Left forelimb (tissue), 1 donor: ENCODE measurements around the gene SLCO4C1.

ENCODE experiments used
- DNase-seq: peaks from one replicate; pipeline ENCODE4 v3.0.0-alpha.2; 2018; ENCODE audit warnings: low spot score

The SLCO4C1 gene

DNA sequence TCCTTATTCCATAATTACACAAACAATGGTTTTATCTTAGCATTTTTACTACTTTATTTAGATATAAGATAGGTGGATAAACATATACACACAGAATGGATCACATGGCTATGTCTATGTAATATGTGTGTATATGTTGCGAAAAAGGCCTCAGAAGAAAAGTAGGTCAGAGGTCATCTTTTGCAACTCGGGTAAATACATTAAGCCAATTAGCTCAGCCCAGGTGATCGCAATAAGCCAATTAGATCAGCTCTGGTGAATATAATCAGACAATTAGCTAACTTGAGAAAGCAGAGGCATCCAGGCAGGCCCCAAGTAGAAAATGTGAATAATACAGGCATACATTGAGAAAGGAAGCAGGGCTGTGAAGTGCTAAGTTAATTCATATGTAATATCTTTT is 24.3 kb downstream of the SLCO4C1 start:
- no peak for DNase-seq

DNA sequence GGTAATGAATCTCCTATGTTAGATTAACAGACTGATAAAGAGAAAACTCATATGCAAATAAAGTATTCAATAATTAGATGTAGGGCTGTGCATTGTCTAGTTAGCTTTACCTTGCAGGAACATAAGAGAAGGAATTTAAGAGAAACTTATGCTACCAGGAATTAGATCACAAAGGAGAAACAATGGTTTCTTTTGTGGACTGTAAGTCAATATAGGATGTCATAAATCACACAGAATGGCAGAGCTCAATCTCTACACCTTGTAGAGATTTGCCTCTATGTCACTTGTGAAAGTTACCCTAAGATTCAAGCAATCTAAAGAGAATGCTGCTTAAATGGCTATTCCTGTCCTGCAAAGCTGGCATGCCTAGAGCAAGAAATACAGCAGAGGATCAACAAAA is 26.0 kb downstream of the SLCO4C1 start:
- DNase-seq: no peak

DNA sequence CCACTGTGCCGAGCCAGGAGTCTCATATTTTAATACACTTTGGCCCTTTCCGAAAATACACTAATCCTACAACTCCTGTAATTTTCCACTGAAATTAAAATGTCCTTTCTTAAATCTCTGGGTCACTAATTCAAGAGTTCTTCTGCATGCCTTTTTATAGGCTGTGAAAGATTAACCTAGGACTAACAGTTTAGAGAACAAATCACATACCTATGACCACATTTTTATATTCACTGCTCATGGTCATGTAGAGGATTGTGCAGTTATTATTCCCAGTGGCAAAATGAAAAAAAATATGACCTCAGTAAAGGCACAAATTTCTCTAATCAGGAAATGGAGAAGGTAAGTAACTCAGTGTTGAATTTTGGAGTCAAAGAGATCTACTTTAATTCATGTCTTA is 33.4 kb downstream of the SLCO4C1 start:
- DNase-seq: no peak

DNA sequence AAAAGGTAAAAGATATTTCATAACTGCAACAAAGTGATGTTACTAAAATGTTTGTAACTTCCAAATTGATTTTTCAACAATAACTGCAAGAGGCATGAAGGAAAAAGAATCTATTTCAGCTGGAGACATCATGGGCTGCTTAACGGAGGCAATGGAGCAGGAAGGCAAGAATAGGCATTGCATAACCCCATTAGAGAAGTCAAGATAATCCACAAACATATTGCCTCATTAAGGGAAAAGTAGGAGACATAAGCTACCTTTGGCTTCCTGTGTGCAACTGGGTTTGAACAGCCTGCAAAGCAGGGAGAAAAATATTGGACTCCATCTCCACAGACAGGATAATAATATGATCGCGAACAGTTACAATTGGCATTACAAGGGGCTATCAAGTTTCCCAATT is 46.7 kb downstream of the SLCO4C1 start:
- DNase-seq: no peak

DNA sequence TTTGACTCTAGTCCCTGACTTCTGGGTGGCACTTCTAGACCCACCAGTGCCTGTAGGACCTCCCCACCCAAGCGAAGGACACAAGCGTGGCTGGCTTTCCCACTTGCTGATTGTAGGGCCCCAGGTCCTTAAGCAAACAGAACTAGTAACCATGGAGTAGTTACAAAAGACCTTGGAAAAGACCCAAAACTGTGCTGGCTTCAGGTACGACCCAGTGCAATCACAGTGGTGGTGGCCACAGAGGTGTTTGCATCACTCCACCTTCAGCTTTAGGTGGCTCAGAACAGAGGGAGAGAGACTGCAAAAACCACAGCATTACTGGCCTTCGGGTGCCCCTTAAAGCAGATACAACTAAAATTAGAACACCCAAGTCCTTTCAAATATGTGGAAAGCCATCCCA is 52.9 kb downstream of the SLCO4C1 start:
- DNase-seq: no peak

DNA sequence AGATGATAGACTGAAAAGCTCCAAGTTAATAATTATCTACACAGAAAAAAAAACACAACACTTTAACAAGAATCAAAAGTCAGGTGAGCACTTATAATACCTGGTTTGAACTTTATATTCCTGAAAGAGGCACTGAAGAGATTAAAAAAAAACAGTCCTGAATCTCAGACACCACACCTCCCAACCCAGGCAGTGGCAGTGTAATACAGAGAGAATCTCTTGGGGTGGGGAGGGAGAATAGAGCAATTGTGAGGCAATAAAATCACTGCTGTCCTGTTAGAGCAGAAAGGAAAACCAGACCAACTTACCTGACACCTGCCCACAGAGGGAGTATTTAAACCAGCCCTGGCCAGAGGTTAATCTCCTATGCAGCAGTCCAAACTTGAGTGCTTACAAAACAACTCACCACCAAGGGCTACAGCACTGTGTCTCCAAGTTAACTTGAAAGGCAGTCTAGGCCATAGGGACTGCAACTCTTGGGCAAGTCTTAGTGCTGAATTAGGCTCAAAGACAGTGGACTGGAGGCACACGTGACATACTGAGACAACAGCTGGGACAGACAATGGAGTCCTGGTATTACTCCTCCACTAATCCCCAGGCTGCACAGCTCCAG is 54.2 kb downstream of the SLCO4C1 start:
- no peak for DNase-seq

DNA sequence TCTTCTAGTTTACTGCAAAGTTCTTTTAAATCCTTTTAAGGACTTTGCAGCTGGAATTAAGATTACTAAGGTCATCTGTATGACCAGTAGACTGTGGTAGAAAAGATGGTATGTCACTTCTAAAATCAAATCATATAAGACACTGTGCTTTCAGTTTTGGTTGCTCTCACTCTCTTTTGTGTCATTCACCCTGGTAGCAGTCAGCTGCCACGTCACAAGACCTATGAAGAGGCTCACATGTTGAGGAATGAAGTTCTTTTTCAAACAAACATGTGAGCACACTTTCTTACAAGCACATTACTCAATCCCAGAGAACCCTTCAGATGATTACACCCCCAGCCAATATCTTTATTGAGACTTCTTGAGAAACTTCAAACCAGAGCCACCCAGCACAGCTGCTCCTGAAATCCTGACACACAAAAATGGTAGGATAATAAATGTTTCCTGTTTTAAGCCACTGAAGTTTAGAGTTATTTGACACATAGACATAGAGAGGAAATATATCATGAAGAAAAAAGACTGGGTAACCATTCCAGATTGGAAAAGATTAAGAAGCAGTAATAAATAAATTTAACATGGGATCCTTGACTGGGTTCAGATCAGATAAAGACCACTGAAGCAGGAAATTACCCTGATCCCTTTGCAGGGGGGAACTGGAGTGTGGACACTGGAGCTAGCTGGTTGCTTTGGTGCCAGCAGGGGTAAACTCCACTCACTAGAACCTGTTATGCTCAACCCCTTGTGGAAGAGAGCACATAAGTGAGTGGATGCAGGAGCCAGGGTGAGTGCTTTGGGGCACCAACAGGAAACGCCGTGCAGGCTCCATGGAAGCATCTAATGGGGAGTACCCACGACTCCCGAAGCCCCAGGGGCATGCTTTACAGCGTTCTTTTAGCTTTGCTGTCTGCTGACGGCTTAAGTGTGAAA is 64.1 kb downstream of the SLCO4C1 start:
- no peak for DNase-seq

DNA sequence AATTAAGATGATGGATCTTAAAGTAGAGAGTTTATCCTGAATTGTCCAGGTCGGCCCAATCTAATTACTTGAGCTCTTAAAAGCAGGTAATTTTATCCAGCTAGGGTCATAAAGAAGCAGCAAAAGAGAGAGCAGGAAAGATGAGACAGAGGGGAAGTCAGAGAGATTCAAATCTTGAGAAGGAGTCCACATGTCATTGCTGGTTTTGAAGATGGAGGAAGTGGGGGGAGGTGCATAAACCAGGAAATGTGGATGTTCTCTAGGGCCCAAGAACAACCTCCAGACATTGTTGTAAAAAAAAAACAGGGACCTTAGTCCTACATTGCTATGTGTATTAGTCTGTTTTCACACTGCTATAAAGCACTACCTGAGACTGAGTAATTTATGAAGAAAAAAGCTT is 66.4 kb downstream of the SLCO4C1 start:
- DNase-seq: no peak

DNA sequence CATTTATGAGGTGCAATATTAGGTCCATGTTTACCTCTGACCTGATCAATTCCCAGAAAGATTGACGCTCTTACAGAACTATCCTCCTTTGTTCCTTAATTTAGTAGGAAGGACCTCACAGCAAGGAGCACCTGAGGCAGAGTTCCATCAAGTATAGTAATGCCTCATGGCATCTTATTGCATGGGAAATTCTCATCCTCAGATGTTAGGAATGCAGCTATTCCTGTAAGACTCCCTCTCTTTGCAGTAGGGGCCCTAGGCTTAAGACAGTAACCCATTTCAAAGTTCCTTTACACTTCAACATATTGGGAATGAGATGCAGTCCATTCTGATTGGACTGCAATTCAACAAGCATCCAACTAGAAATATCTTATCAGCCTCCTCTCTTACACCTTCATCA is 69.8 kb downstream of the SLCO4C1 start:
- no peak for DNase-seq

DNA sequence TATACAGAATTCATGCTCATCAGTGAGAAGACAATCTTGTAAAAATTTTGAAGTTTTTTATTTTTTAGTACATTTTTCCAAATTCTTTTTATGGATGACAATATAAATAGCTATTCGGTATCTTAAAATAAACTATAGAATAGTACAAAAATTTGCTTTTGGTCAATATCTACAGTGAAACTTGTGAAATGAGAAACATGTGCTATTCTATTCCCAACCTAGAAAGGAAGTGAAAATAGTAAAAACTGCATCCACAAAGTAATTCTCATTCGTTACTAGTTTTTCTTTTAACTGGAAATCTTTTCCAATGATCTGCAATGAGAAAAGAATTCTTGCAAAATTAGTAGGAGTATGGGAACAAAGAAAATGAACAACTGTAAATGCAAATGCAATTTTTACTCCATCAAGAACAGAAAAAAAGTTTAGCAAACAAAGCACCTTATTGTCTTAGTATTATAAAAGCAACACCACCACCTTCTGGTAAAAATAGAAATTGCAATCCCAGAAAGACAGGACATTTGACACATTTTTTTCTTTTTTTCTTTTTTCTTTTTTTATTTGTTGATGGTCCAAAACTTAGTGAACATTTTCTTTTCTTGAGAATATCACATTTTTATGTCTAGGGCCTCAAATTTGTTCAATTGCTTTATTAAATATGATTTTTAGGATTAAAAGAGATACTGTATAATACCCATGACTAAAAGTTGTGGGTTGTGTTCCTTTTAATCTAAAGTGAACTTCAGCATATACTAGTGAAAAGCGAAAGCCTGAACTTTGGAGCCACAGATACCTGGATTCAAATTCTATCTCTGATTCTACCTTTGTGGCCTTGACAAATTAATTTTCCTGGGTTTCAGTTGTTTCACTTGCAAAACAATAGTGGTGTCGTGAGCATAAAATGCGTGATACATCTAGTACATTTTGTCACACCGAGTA is 72.3 kb downstream of the SLCO4C1 start:
- no peak for DNase-seq

DNA sequence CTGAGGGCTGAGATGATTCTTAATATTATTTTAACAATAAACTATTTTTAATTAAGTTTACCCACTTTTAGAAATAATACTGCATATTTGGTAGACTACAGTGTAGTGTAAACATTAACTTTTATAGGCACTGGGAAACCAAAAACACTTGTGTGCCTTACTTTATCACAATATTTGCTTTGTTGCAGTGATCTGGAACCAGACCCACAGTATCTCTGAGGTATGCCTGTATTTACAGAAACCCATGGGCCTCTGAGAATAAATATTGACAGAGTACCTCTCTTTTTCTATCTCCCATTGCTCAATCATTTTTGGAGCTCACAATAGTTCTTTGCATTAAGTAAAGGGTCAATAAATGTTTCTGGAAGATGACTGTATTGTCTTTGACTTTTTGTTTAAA is 73.3 kb downstream of the SLCO4C1 start:
- DNase-seq: no peak

DNA sequence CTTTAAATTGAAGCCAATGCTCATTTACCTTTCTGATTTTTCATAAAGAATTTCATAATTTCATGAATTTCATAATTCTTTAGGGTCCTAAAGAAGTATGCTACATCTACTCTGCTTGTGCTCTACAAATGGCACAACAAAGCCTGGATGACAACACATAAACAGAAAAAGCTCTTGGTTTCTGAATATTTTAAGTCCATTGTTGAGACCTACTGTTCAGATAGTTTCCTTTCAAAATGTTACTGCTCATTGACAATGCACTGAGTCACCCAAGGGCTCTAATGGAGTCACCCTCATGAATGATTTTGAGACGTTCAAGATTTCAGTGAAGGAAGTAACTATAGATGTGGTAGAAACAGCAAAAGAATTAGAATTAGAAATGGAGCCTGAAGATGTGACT is 74.1 kb downstream of the SLCO4C1 start:
- no peak for DNase-seq

DNA sequence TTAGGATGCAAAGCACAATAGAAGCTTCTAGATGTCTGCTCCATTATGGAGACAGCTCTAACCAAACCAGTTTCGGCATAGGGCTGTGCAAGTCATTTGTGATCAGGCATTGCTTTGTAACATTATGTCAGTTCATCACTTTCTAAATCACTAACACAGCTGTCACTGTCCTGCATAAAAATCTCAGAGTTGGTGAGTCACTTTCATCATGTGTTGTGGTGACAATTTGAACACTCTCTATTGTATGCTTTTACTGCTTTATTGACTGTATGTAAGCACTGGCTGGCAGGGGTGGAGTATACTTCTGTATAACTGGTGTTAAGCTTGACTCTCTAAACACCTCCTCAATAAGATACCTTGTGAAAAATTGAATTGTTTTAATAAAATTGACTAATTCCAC is 77.9 kb downstream of the SLCO4C1 start:
- no peak for DNase-seq

DNA sequence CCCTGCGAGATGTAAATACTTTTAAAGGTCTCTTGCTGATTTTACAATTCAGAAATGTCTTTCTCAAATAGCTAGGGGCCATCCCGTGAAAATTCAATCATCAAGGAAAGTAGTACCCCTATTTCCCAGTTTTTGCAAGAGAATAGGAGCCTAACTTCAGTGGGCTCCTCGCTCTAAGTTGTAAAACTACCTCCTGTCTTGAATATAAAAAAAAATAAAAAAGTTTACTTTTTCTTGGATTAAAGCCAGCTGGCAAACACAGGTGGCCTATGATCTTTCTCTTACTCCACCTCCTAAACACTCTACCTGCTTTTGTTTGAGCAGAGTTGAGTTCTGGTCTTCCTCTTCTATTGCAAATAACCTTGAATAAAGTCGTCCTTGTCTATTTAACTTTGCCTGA is 79.4 kb downstream of the SLCO4C1 start:
- no peak for DNase-seq

DNA sequence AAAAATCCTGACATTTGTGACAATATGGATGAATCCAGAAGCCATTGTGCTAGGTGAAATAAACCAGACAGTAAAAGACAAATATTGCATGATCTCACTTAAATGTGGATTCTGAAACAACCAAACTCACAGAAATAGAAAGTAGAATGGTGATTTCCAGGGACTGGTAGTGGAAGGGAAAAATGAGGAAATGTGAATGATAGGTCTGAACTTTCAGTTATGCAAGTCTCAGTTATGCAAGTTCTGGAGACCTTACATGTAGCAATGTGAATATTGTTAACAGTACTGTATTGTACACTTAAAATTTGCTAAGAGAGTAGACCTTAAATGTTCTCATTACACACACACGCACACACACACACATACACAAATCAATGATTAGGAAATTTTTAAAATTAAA is 84.9 kb downstream of the SLCO4C1 start:
- no peak for DNase-seq

DNA sequence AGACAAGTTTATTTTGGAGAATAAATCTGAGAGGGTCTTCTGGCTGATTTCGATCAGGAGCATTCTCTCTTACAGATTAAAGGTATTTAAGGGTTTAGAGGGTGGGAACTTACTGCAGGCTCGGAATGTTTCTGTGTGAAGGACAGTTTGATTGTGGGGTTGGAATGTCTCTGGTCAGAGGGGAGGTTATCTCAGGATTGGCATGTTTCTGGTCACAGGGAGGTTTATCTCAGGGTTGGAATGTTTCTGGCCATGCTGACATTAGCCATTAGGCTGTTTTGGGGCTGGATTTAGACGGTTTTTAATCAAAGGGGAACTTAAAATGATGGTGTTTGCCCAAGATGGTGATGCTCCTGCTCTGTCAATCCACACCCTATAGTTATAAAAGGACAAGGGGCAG is 95.2 kb downstream of the SLCO4C1 start:
- no peak for DNase-seq

DNA sequence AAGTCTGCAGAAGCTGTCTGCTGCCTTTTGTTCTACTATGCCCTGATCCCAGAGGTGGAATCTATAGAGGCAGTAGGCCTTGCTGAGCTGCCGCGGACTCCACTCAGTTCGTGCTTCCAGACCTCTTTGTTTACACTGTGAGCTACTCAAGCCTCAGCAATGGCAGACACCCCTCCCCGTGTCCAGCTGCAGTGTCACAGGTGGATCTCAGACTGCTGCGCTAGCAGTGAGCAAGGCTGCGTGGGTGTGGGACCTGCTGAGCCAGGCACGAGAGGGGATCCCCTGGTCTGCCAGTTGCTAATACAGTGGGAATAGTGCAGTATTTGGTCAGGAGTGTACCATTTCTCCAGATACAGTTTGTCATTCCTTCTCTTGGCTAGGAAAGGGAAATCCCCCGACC is 99.6 kb downstream of the SLCO4C1 start:
- no peak for DNase-seq
